Ishikawa (cell line): ENCODE data around the gene SEMA6D.

ENCODE experiments used
- CEBPB ChIP-seq: IDR thresholded peaks from 2 replicates; pipeline ENCODE4 v1.6.1; 2012
- EP300 ChIP-seq: IDR thresholded peaks from 2 replicates; pipeline ENCODE4 v1.6.1; 2012; ENCODE audit warnings: borderline replicate concordance
- FOXM1 ChIP-seq: IDR thresholded peaks from 2 replicates; pipeline ENCODE4 v1.6.1; 2012; ENCODE audit warnings: low read depth, borderline replicate concordance
- MAX ChIP-seq: IDR thresholded peaks from 2 replicates; pipeline ENCODE4 v1.6.1; 2012
- NFIC ChIP-seq: IDR thresholded peaks from 2 replicates; pipeline ENCODE4 v1.6.1; 2012
- RAD21 ChIP-seq: IDR thresholded peaks from 2 replicates; pipeline ENCODE4 v1.6.1; 2012; ENCODE audit warnings: low read depth
- REST ChIP-seq: IDR thresholded peaks from 2 replicates; pipeline ENCODE4 v1.6.1; 2012; ENCODE audit warnings: low read depth, mild to moderate bottlenecking
- TAF1 ChIP-seq: IDR thresholded peaks from 2 replicates; pipeline ENCODE4 v1.6.1; 2012; ENCODE audit warnings: low read depth, mild to moderate bottlenecking
- TCF12 ChIP-seq: IDR thresholded peaks from 2 replicates; pipeline ENCODE4 v1.6.1; 2012; ENCODE audit warnings: low read depth
- USF1 ChIP-seq: IDR thresholded peaks from 2 replicates; pipeline ENCODE4 v1.6.1; 2012
- YY1 ChIP-seq: IDR thresholded peaks from 2 replicates; pipeline ENCODE4 v1.6.1; 2012; ENCODE audit warnings: low read depth

GRCh38 chr15:47792231-47792630 lies 74.9 kb downstream of the SEMA6D start:
- TF ChIP-seq TAF1 (no peak), EP300 (no peak), NFIC (no peak), CEBPB (no peak), RAD21 (no peak), REST (no peak), YY1 (no peak), USF1 (no peak), FOXM1 (no peak), MAX (no peak), TCF12 (no peak)
